Brain microvascular endothelial cell (primary cell): Measurements from ENCODE around the gene ZIC1.

ENCODE experiments used
- DNase-seq: peaks from one replicate; pipeline ENCODE4 v3.0.0-alpha.2; 2020
- H3K27ac ChIP-seq: fragments of 250-450 bp; sonication (Bioruptor Pico); 2 replicates; pipeline ENCODE4 v1.5.1; 2020; ENCODE audit warnings: mild to moderate bottlenecking, moderate library complexity
- H3K27me3 ChIP-seq: fragments of 250-450 bp; sonication (Bioruptor Pico); replicated peaks from 2 replicates; pipeline ENCODE4 v1.5.1; 2020; ENCODE audit warnings: mild to moderate bottlenecking
- H3K36me3 ChIP-seq: fragments of 250-450 bp; sonication (Bioruptor Pico); replicated peaks from 2 replicates; pipeline ENCODE4 v1.5.1; 2020; ENCODE audit warnings: mild to moderate bottlenecking
- H3K4me3 ChIP-seq: 2 replicates; pipeline ENCODE4 v1.5.1; 2011; ENCODE audit warnings: low read depth, mild to moderate bottlenecking, control low read depth, low read length, moderate library complexity
- in situ Hi-C: cut with HindIII; loops from 2 replicates; pipeline ENCODE4 v1.10.0; 2017; ENCODE audit warnings: low sequenced_read_pairs, low pct_ligation_motif_present
- TF ChIP-seq, protein P1 (sequence below): IDR thresholded peaks from 2 replicates; pipeline ENCODE4 v1.5.1; 2011; ENCODE audit warnings: low read depth, mild to moderate bottlenecking, moderate library complexity, low read length, control low read depth, inconsistent platforms; ENCODE audit errors: missing control alignments

The ZIC1 gene

DNA sequence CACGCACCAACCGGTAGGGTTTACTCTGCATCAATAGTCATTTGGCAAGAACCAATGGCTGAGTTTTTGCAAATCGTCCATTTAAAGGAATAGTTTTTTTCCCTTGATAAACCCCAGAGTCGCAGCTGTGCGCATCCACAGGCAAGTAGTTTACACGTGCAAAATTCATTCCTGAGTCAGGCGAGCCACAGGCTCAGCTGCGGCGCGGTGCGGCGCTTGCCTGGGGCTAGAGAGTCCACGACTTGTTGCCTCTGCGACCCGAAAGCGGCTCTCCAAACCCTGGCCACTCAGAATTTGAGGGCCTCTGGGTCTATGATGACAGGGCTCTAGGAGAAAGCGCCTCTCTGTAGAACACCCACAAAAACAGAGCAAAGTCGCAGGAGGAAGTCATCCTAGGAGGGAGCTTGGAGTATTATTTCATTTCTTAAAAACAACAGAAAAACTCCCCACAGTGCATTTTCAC, 39.5 kb upstream of the ZIC1 start:
- Histone ChIP-seq H3K27ac (no peak overlapping the region), H3K4me3 (peak overlapping the region; percentile 47), H3K36me3 (no peaks in the 10 kb centered on the region), H3K27me3 (peaks cover 6% of the 10 kb centered on the region)
- DNase-seq: no peak
- in situ Hi-C loops: no loop called here
- TF ChIP-seq, protein P1, sequence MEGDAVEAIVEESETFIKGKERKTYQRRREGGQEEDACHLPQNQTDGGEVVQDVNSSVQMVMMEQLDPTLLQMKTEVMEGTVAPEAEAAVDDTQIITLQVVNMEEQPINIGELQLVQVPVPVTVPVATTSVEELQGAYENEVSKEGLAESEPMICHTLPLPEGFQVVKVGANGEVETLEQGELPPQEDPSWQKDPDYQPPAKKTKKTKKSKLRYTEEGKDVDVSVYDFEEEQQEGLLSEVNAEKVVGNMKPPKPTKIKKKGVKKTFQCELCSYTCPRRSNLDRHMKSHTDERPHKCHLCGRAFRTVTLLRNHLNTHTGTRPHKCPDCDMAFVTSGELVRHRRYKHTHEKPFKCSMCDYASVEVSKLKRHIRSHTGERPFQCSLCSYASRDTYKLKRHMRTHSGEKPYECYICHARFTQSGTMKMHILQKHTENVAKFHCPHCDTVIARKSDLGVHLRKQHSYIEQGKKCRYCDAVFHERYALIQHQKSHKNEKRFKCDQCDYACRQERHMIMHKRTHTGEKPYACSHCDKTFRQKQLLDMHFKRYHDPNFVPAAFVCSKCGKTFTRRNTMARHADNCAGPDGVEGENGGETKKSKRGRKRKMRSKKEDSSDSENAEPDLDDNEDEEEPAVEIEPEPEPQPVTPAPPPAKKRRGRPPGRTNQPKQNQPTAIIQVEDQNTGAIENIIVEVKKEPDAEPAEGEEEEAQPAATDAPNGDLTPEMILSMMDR: no peak

DNA sequence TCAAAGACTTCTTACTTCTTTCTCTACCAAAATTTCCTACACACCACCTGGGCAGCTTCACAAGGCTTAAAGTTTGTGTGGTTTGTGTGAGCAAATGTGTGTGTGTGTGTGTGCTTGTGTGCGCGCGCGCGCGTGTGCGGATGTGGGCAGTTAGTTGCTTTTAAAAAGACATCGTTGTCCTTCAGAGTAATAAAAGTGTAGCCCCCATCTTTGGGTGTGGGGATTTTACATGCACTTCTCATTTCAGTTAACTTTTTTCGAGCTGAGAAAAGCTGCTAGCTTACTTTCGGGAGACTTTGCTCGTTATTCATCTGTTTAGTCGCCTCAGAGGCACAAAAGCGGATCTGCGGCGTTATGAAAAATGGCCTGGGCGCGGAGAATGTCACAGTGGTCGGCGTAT, 38.8 kb upstream of the ZIC1 start:
- Histone ChIP-seq H3K36me3 (no peaks in the 10 kb centered on the region), H3K27ac (no peak overlapping the region), H3K4me3 (peak overlapping the region; percentile 47), H3K27me3 (peaks cover 6% of the 10 kb centered on the region)
- DNase-seq: no peak
- TF ChIP-seq, protein P1: no peak
- in situ Hi-C loops: no loop called here

DNA sequence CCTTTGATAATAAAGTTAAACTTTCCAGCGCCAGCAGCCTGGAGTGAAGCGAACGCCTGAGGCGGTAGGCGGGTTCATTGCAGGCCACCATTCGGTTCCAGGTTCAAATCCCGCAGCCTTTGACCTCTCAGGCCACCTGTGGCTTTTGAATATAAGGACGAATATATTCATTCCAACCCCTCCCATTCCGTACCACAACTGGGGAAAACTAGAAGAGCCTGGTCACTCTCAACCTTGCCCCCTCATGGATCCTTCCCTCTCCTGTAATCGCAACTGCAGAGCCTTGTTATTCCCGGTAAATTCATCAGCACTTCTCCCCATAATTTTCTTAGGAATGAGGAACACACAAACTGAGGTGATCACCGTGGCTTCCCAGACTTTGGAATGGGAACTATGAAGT, 38.0 kb upstream of the ZIC1 start:
- in situ Hi-C loops: no loop called here
- Histone ChIP-seq H3K27ac (no peak overlapping the region), H3K36me3 (no peaks in the 10 kb centered on the region), H3K27me3 (peaks cover 6% of the 10 kb centered on the region), H3K4me3 (no peak overlapping the region)
- TF ChIP-seq, protein P1: no peak
- DNase-seq: no peak

DNA sequence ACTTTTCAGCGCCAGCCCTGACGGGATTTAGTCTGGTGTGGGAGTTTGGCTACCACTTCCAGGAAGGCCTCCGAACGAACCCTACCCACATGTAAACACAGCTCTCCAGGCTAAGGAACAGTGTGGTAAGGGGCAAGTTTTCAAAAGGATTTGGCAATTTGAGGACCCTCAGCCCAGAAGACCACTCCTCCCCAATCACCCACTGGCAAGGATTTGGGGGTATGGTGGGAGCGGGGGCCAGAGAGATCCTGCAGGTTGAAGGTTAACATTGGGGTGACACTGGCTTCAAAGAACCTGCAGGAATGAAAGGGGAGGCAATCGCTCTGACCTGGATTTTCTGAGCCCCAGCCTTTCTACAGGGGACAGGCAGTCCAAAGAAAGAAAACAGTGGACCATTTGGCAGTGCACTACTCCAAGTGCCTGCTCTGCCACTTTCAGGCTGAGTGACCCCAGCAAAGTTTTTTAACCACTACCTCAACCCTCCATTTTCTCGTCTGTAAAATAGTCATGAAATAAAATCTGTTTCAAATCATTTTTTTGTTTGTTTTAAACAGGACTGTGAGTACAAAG, 37.3 kb upstream of the ZIC1 start:
- TF ChIP-seq, protein P1: no peak
- Histone ChIP-seq H3K4me3 (no peak overlapping the region), H3K27ac (no peak overlapping the region), H3K36me3 (no peaks in the 10 kb centered on the region), H3K27me3 (peaks cover 6% of the 10 kb centered on the region)
- no peak for DNase-seq
- in situ Hi-C loops: no loop called here

DNA sequence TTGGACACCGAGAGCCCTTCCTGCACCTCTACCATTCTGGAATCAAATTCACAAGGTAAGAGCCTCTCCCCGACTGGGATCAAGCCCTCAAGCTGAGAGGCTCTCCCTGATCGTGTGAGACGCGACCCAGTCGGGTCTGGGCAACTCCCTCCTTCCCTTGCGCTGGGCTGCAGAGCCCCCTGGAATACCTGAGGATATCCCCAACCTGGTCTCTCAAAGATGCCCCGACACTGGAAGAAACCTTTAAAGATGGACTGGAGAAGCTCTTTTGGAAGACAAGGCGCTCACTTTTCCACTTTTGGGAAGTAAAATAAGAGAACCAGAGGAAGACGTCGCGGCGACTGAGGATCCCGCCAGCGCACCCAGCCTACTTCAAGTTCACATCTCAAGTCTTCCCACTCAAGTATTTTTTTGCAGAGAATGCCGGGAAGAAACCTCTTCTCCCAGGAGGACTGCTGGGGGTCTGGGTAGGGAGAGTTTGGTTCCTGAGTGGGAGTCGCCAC, 36.6 kb upstream of the ZIC1 start:
- peaks cover 6% of the 10 kb centered on the region for H3K27me3 ChIP-seq
- no peak overlapping the region for H3K27ac ChIP-seq
- H3K4me3 ChIP-seq: no peak overlapping the region
- in situ Hi-C loops: no loop called here
- no peak for DNase-seq
- H3K36me3 ChIP-seq: no peaks in the 10 kb centered on the region
- TF ChIP-seq, protein P1: no peak

DNA sequence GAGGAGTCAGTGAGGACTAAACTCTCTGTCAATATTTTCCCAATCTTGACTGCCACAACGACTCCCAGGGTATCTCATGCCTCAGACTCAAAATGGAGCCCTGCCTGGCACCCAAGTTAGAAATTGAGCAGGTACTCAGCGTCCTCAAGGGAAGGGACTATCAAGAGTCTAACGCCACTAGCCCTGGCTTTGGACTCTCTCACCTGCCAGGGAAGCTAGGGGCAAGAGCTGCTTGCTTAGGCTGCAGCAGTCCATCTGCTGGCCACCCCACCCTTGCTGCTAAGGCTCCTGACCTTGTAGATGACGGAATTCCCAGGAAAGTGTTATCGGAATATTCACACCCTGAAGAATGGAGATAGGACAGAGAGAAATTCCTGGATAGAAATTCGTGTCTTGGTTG, 35.9 kb upstream of the ZIC1 start:
- in situ Hi-C loops: no loop called here
- DNase-seq: no peak
- H3K4me3 ChIP-seq: no peak overlapping the region
- H3K36me3 ChIP-seq: no peaks in the 10 kb centered on the region
- peaks cover 4% of the 10 kb centered on the region for H3K27me3 ChIP-seq
- no peak overlapping the region for H3K27ac ChIP-seq
- TF ChIP-seq, protein P1: no peak
